Subcutaneous abdominal adipose tissue (tissue), 5 donors: ENCODE measurements around the gene LRRFIP1.
A peak's percentile ranks its signal among the peaks of the same experiment; 100 is the strongest.

Source experiments
- H3K27ac ChIP-seq: one replicate; pipeline ENCODE4 v1.7.0; 2013; ENCODE audit warnings: low read depth, mild to moderate bottlenecking, inconsistent platforms, low read length, moderate library complexity
- H3K27me3 ChIP-seq, 5 donors: one replicate each; pipeline ENCODE4 v1.7.0; 2013; ENCODE audit warnings: low read length in 5 of 5, inconsistent platforms in 1 of 5; ENCODE audit not compliant: control insufficient read depth in 5 of 5, insufficient read depth in 4 of 5
- H3K36me3 ChIP-seq, 5 donors: one replicate each; pipeline ENCODE4 v1.7.0; 2013; ENCODE audit warnings: low read length in 5 of 5; ENCODE audit not compliant: control insufficient read depth in 5 of 5, insufficient read depth in 5 of 5
- H3K4me1 ChIP-seq, 5 donors: one replicate each; pipeline ENCODE4 v1.7.0; 2013; ENCODE audit warnings: low read length in 5 of 5, mild to moderate bottlenecking in 3 of 5, moderate library complexity in 1 of 5; ENCODE audit not compliant: control insufficient read depth in 5 of 5, insufficient read depth in 5 of 5
- H3K4me3 ChIP-seq, 5 donors: one replicate each; pipeline ENCODE4 v1.7.0; 2013; ENCODE audit warnings: low read length in 5 of 5, low read depth in 1 of 5
- H3K9ac ChIP-seq, 5 donors: one replicate each; pipeline ENCODE4 v1.7.0; 2013; ENCODE audit warnings: low read length in 5 of 5, mild to moderate bottlenecking in 4 of 5, moderate library complexity in 3 of 5
- H3K9me3 ChIP-seq, 5 donors: one replicate each; pipeline ENCODE4 v1.7.0; 2013; ENCODE audit warnings: low read length in 5 of 5; ENCODE audit not compliant: control insufficient read depth in 5 of 5
- donor health status: healthy.
- donor health status: healthy.
- donor health status: healthy.
- donor health status: healthy.
- donor health status: healthy.

LRRFIP1 gene

GRCh38 chr2:237617587-237617982 is 9.8 kb upstream of the LRRFIP1 start:
- Histone ChIP-seq H3K36me3 (no peaks in the 10 kb centered on the region), H3K4me3 (no peak overlapping the region), H3K9me3 (no peaks in the 10 kb centered on the region), H3K4me1 (peaks cover 4 to 27% (median 15%) of the 10 kb centered on the region in 5 donors), H3K9ac (no peak overlapping the region), H3K27me3 (peaks cover 0 to 3% (median 0%) of the 10 kb centered on the region in 5 donors), H3K27ac (no peak overlapping the region)

- H3K9ac ChIP-seq = no peak overlapping the region
- peaks cover 4 to 27% (median 15%) of the 10 kb centered on the region in 5 donors for H3K4me1 ChIP-seq
- peaks cover 0 to 3% (median 0%) of the 10 kb centered on the region in 5 donors for H3K27me3 ChIP-seq
- no peak overlapping the region for H3K4me3 ChIP-seq
- no peaks in the 10 kb centered on the region for H3K9me3 ChIP-seq
- H3K27ac ChIP-seq = no peak overlapping the region
- H3K36me3 ChIP-seq = no peaks in the 10 kb centered on the region
These were observed 8.9 kb upstream of the LRRFIP1 start for GRCh38 chr2:237618449-237618848.

- Histone ChIP-seq H3K27me3 (no peaks in the 10 kb centered on the region), H3K4me3 (no peak overlapping the region), H3K9me3 (no peaks in the 10 kb centered on the region), H3K36me3 (no peaks in the 10 kb centered on the region), H3K9ac (no peak overlapping the region), H3K27ac (no peak overlapping the region), H3K4me1 (peaks cover 5 to 36% (median 27%) of the 10 kb centered on the region in 5 donors)
These were observed 3.7 kb upstream of the LRRFIP1 start for GRCh38 chr2:237623428-237624403.

- Histone ChIP-seq H3K27me3 (no peaks in the 10 kb centered on the region), H3K36me3 (no peaks in the 10 kb centered on the region), H3K4me1 (peaks cover 5 to 39% (median 29%) of the 10 kb centered on the region in 5 donors), H3K4me3 (no peak overlapping the region), H3K9ac (no peak overlapping the region), H3K9me3 (no peaks in the 10 kb centered on the region), H3K27ac (peak overlapping the region; percentile 37)
These were observed 2.8 kb upstream of the LRRFIP1 start for GRCh38 chr2:237624565-237624964.

- Histone ChIP-seq H3K36me3 (no peaks in the 10 kb centered on the region), H3K9me3 (no peaks in the 10 kb centered on the region), H3K27ac (peak overlapping the region; percentile 37), H3K4me1 (peaks cover 5 to 39% (median 29%) of the 10 kb centered on the region in 5 donors), H3K9ac (no peak overlapping the region), H3K27me3 (no peaks in the 10 kb centered on the region), H3K4me3 (no peak overlapping the region)
These were observed 2.1 kb upstream of the LRRFIP1 start for GRCh38 chr2:237625216-237625705.

- Histone ChIP-seq H3K4me3 (peak overlapping the region in 1 of 5 donors; percentile 6), H3K4me1 (peaks cover 5 to 39% (median 29%) of the 10 kb centered on the region in 5 donors), H3K27ac (peak overlapping the region; percentile 37), H3K27me3 (no peaks in the 10 kb centered on the region), H3K36me3 (no peaks in the 10 kb centered on the region), H3K9ac (no peak overlapping the region), H3K9me3 (no peaks in the 10 kb centered on the region)
These were observed 1.6 kb upstream of the LRRFIP1 start for GRCh38 chr2:237625777-237626176.

GRCh38 chr2:237626813-237627440 is 460 bp upstream of the LRRFIP1 start:
- peaks cover 5 to 39% (median 29%) of the 10 kb centered on the region in 5 donors for H3K4me1 ChIP-seq
- no peaks in the 10 kb centered on the region for H3K36me3 ChIP-seq
- H3K27me3 ChIP-seq = no peaks in the 10 kb centered on the region
- no peaks in the 10 kb centered on the region for H3K9me3 ChIP-seq
- H3K9ac ChIP-seq = peak overlapping the region in 4 of 5 donors; percentile 43 to 69 (median 50)
- H3K4me3 ChIP-seq = peak overlapping the region in 4 of 5 donors; percentile 42 to 61 (median 54)
- no peak overlapping the region for H3K27ac ChIP-seq

GRCh38 chr2:237628247-237629187 is 1.1 kb downstream of the LRRFIP1 start:
- Histone ChIP-seq H3K9me3 (no peaks in the 10 kb centered on the region), H3K27ac (no peak overlapping the region), H3K9ac (peak overlapping the region in 4 of 5 donors; percentile 17 to 65 (median 42)), H3K27me3 (no peaks in the 10 kb centered on the region), H3K36me3 (peaks cover 0 to 3% (median 0%) of the 10 kb centered on the region in 5 donors), H3K4me1 (peaks cover 7 to 39% (median 29%) of the 10 kb centered on the region in 5 donors), H3K4me3 (peak overlapping the region; percentile 63 to 73 (median 69))

GRCh38 chr2:237629188-237629534 is 1.8 kb downstream of the LRRFIP1 start:
- Histone ChIP-seq H3K27ac (no peak overlapping the region), H3K36me3 (peaks cover 0 to 3% (median 0%) of the 10 kb centered on the region in 5 donors), H3K9ac (no peak overlapping the region), H3K4me1 (peaks cover 7 to 39% (median 29%) of the 10 kb centered on the region in 5 donors), H3K9me3 (peaks cover 0 to 1% (median 0%) of the 10 kb centered on the region in 5 donors), H3K4me3 (no peak overlapping the region), H3K27me3 (no peaks in the 10 kb centered on the region)
